GM19455 (cell line): ENCODE measurements around the gene AGTPBP1.
"Not testable (repeated sequence)": the region's sequence is repeated elsewhere in the genome, so short reads cannot be mapped to it uniquely, and the experiment has no call there.

Experiments used
- ATAC-seq: cut with Tn5 transposase; IDR thresholded peaks from one replicate; pipeline ENCODE4 v1.9.1; 2021; ENCODE audit not compliant: unreplicated experiment

Gene AGTPBP1

DNA sequence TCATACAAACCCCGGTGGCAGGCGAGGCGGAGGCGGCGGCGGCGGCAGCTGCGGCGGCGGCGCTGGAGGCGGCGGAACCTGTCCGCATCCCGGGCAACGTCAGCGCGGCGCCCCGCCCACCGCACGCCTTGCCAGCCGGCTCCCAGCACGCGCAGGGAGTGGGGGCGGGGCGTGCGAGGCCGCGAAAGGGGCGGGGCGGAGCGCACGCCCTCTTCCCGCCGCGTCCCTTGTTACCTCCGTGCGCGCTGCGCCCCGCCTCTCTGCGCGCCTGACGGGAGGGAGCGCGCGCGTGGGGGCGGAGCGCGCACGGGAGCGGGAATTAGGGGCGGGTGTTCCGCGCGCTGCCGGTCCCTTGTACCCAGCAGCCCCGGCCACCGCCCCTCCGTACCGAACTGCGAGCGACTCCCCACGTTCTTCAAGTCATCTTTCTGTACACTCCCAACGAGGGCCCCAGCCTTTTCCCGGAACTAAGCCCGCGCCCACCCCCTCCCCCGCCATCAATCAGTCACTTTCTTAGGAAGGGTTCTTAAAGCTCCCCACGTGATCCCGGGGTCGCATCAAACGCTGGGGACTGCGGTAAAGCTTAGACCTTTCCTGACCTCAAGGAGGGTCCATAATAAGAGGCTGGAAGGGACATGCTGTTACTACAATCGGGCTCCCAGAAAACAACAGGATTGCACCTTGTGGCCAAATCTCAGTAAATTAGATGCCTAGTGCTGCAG, at the start of gene AGTPBP1:
Gene AGTPBP1 (minus strand): TSS at position 80 of the 722 bp plus-strand sequence. CDS start 29,421 bp downstream, outside the sequence.
- ATAC-seq = peak; percentile 78

GRCh38 chr9:85786116-85786515, 44.4 kb upstream of the AGTPBP1 start:
- ATAC-seq = not testable (repeated sequence)

GRCh38 chr9:85773844-85774243, 32.1 kb upstream of the AGTPBP1 start:
- ATAC-seq = not testable (repeated sequence)

DNA sequence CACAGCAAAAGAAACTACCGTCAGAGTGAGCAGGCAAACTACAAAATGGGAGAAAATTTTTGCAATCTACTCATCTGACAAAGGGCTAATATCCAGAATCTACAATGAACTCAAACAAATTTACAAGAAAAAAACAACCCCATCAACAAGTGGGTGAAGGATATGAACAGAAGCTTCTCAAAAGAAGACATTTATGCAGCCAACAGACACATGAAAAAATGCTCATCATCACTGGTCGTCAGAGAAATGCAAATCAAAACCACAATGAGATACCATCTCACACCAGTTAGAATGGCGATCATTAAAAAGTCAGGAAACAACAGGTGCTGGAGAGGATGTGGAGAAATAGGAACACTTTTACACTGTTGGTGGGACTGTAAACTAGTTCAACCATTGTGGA, 20.0 kb upstream of the AGTPBP1 start:
- not testable (repeated sequence) for ATAC-seq

- not testable (repeated sequence) for ATAC-seq
These were observed 16.0 kb upstream of the AGTPBP1 start for GRCh38 chr9:85757716-85758115.

DNA sequence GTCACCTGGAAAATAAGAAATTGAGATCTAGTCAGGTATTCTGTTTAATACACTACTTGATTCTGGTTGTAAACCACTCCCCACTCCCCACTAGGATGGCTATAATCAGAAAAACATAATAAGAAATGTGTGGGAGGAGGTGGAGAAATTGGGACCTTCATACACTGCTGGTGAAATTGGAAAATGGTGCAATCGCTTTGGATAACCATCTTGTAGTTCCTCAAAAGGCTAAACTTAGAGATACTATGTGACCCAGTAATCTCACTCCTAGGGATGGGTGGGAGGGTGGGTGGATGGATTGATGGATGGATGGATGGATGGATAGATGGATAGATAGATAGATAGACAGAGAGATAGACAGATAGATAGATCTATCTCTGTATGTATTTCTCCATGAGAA, 14.5 kb upstream of the AGTPBP1 start:
- ATAC-seq = not testable (repeated sequence)

DNA sequence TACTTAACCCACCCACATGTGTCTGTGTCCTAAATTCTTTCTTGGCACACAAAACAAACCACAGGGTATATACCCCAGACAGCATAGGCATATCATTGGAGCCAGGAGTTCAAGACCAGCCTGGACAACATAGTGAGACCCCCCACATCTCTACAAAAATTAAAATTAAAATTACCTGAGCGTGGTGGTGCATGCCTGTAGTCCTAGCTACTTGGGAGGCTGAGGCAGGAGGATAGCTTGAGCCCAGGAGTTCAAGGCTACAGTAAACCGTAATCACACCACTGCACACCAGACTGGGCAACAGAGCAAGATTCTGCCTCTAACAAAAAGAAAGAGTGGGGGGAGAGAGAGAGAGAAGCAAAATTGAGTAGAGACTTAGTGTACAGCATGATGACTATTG, 4.6 kb upstream of the AGTPBP1 start:
- no peak for ATAC-seq

DNA sequence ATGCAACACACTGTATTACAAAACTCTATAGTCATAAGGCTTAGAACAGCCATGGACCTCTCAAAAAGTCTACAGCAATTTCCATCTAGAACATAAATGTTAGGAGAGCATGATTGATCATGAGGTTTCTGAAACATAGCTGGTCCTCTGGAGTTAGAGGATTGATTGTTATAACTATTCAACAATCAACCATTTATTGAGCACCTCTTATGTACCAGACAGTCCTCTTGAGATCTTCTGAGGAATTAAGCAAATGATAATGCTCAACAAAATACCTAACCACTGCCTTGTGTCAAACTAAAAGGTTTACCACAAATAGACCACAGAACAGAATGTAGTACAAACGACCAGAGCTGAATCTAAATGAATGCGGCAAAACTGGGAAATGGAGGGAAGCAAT, 3.4 kb upstream of the AGTPBP1 start:
- ATAC-seq = no peak

- no peak for ATAC-seq
These were observed 2.7 kb upstream of the AGTPBP1 start for GRCh38 chr9:85744480-85744879.

DNA sequence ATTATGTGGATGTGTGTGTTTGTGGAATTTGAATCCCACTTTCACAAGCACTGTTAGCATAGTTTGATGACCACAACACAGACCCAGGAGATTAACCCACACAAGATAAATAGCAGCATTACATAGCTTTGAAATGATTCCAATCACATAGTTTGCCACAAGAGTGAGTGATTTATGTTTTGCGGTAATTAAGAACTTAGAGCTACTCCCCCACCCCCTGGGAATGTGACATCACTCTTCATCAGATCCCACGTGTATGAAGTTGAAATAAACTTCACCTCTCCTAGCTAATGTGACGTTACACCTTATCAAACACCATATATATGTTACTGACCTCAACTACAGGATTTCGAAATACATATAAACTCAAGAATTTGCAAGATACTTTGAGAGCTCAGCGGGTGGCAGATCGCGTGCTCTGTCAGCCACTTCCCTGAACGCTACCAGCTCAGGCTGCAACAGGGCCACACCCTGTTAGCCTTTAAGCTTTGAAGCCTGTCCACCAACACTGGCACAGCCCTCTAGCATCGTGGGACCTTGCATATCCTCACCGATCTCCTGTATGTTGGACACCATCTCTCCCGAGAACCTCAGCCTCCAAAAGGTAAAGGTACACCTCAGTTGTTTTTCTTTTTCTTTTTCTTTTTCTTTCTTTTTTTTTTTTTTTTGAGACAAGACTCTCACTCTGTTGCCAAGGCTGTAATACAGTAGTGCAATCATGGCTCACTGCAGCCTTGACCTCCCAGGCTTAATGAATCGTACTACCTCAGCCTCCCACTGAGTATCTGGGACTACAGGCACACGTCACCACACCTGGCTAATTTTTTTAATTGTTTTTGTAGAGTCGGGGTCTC, 1.7 kb upstream of the AGTPBP1 start:
- no peak for ATAC-seq

GRCh38 chr9:85742597-85742936, 813 bp upstream of the AGTPBP1 start:
- no peak for ATAC-seq

DNA sequence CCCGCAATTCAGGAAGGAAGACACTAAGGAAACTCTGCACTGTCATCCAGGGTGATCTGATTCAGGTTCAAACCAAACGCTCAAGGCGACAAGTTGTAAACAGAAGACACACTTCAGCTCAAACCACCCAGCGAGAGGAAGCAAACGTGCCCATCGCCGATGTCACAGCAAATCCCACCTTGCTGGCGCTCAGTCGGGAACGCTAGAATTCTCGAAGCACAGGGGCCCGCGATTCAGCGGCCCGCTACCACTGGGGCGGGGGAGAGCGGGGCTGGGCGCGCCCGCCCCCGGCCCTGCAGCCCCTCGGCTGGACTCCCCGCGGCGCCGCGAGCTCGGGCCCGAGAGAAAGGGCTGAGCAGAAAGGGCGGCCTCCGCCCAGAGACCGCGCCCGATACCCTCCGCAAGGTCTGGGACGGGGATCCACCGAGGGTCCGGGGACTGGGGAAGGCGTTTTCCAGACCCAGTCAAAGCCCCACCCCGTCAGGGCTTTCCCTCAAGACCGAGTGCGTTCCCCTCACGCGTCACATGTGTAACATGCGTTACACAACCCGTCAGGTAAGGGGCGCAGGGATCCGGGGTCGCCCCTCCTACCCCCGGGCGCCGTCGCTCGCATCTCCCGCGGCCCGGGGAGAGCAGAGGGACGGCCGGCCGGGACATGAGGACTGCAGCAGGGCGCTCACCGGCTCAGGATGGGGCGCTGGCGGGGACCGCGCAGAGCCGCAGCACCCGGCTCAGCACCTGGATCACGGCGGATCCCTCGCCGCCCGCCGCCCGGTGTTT, 469 bp downstream of the AGTPBP1 start:
- peak; percentile 60 for ATAC-seq

- ATAC-seq = no peak
These were observed 1.0 kb downstream of the AGTPBP1 start for GRCh38 chr9:85740787-85741094.

- ATAC-seq = no peak
These were observed 3.2 kb downstream of the AGTPBP1 start for GRCh38 chr9:85738509-85738908.

DNA sequence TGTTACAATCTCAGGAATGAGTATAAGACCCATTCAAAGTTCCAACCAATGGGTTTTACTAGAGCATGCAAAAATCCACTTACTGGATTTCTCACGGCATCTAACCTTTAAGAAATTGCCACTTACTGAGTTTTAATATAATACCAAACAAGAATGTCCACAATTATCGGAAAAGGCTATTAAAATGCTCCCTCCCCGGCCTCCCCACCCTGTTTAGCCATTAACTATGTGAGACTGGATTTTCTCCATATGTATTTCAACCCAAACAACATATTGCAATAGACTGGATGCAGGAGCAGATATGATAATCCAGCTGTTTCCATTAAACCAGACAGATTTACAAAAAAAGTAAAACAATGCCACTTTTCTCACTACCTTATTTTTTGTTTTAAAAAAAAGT, 4.1 kb downstream of the AGTPBP1 start:
- no peak for ATAC-seq

GRCh38 chr9:85730916-85731630, 10.7 kb downstream of the AGTPBP1 start:
- no peak for ATAC-seq

DNA sequence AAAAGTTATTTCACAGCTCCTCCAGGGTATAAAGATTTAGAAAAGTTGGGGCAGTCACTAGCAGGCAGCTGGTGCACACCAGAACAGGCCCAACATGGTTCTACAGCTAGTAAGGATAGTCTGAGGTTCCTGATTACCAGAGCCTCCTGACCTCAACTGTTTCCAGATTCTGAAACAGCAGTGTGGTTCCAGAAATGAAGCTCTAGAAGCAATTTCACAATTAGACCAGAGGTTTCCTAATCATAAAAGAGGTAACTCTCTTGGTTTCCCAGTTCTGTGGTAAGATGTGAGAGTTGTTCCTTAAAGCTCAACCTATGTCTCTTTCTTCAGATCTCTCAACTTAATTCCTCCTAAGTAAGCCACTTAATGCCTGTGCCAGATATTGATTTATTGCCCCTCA, 11.9 kb downstream of the AGTPBP1 start:
- no peak for ATAC-seq

DNA sequence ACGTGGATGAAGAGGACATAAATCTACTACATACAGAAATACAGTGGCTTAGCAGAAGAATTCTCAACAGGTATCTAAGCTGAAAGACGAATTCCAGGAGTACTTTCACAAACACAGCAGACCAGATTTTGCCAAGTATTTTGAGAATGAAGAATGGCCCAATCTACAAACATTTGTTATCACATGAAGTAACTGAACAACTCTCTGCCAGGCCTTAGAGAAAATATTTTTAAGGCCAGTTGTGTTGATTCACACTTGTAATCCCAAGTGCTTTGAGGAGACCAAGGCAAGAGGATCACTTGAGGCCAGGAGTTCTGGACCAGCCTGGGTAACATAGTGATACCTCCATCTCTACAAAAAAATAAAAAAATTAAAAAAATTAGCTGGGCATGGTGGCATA, 14.3 kb downstream of the AGTPBP1 start:
- ATAC-seq = no peak

DNA sequence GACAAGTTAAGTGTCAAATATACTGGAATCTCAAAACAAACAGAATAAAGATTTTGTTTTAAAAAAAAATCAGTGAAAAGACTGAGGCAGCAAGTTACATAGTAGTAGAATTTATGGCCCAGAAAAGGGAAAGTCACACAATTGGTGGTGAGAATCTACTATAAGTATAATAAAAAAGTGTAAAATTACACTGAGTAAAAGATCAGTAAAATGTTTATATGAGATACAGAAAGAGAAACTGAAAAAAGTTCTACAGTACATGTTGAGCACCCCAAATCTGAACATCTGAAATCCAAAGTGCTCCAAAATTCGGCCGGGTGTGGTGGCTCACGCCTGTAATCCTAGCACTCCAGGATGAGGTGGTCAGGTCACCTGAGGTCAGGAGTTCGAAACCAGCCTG, 15.0 kb downstream of the AGTPBP1 start:
- no peak for ATAC-seq

GRCh38 chr9:85723215-85723614, 18.5 kb downstream of the AGTPBP1 start:
- ATAC-seq = no peak

- not testable (repeated sequence) for ATAC-seq
These were observed 22.3 kb downstream of the AGTPBP1 start for GRCh38 chr9:85719411-85719810.
